Measurements from ENCODE around the gene SCN3A.

- TF ChIP-seq, protein P1, sequence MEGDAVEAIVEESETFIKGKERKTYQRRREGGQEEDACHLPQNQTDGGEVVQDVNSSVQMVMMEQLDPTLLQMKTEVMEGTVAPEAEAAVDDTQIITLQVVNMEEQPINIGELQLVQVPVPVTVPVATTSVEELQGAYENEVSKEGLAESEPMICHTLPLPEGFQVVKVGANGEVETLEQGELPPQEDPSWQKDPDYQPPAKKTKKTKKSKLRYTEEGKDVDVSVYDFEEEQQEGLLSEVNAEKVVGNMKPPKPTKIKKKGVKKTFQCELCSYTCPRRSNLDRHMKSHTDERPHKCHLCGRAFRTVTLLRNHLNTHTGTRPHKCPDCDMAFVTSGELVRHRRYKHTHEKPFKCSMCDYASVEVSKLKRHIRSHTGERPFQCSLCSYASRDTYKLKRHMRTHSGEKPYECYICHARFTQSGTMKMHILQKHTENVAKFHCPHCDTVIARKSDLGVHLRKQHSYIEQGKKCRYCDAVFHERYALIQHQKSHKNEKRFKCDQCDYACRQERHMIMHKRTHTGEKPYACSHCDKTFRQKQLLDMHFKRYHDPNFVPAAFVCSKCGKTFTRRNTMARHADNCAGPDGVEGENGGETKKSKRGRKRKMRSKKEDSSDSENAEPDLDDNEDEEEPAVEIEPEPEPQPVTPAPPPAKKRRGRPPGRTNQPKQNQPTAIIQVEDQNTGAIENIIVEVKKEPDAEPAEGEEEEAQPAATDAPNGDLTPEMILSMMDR (IDR thresholded peaks at IDR 0.05) = no peak
- no peak for TF ChIP-seq POLR2A (IDR thresholded peaks at IDR 0.05)
- no peak for TF ChIP-seq EP300 (IDR thresholded peaks at IDR 0.05)
Measured at GRCh38 chr2:165191096-165191728, 12.6 kb downstream of the SCN3A start.
